ENCODE data around the gene NBAS.

The NBAS gene

GRCh38 chr2:15560988-15561573 lies at the start of gene NBAS:
TSS of gene NBAS (minus strand) at chr2:15561334. CDS start at chr2:15561304, 30 bp downstream.
- DNase-seq (ENCODE audit: low read depth in 2 of 3, low spot score in 2 of 3): peak; percentile 44 to 49 (median 48)

- DNase-seq (ENCODE audit: low read depth in 2 of 3, low spot score in 2 of 3): no peak
These were observed 49.4 kb upstream of the NBAS start for GRCh38 chr2:15610430-15610952.

- DNase-seq (ENCODE audit: low read depth in 2 of 3, low spot score in 2 of 3): no peak
These were observed 48.4 kb upstream of the NBAS start for GRCh38 chr2:15609341-15610042.

- DNase-seq (ENCODE audit: low read depth in 2 of 3, low spot score in 2 of 3): no peak
These were observed 47.2 kb upstream of the NBAS start for GRCh38 chr2:15608392-15608761.

- DNase-seq (ENCODE audit: low read depth in 2 of 3, low spot score in 2 of 3): no peak
These were observed 46.7 kb upstream of the NBAS start for GRCh38 chr2:15607709-15608391.

GRCh38 chr2:15606481-15607441 lies 45.6 kb upstream of the NBAS start:
- DNase-seq (ENCODE audit: low read depth in 2 of 3, low spot score in 2 of 3): no peak

- DNase-seq (ENCODE audit: low read depth in 2 of 3, low spot score in 2 of 3): no peak
These were observed 44.6 kb upstream of the NBAS start for GRCh38 chr2:15605721-15606120.

- no peak for DNase-seq (ENCODE audit: low read depth in 2 of 3, low spot score in 2 of 3)
These were observed 42.8 kb upstream of the NBAS start for GRCh38 chr2:15603948-15604347.

GRCh38 chr2:15603044-15603765 lies 42.1 kb upstream of the NBAS start:
- DNase-seq (ENCODE audit: low read depth in 2 of 3, low spot score in 2 of 3): no peak

- DNase-seq (ENCODE audit: low read depth in 2 of 3, low spot score in 2 of 3): no peak
These were observed 41.3 kb upstream of the NBAS start for GRCh38 chr2:15602393-15602792.

GRCh38 chr2:15601681-15602080 lies 40.5 kb upstream of the NBAS start:
- DNase-seq (ENCODE audit: low read depth in 2 of 3, low spot score in 2 of 3): no peak

GRCh38 chr2:15599994-15600393 lies 38.9 kb upstream of the NBAS start:
- DNase-seq (ENCODE audit: low read depth in 2 of 3, low spot score in 2 of 3): no peak

- DNase-seq (ENCODE audit: low read depth in 2 of 3, low spot score in 2 of 3): no peak
These were observed 35.8 kb upstream of the NBAS start for GRCh38 chr2:15596968-15597367.

GRCh38 chr2:15596350-15596749 lies 35.2 kb upstream of the NBAS start:
- no peak for DNase-seq (ENCODE audit: low read depth in 2 of 3, low spot score in 2 of 3)

GRCh38 chr2:15595936-15596335 lies 34.8 kb upstream of the NBAS start:
- DNase-seq (ENCODE audit: low read depth in 2 of 3, low spot score in 2 of 3): no peak

- no peak for DNase-seq (ENCODE audit: low read depth in 2 of 3, low spot score in 2 of 3)
These were observed 34.3 kb upstream of the NBAS start for GRCh38 chr2:15595342-15595905.

GRCh38 chr2:15594291-15595256 lies 33.4 kb upstream of the NBAS start:
- DNase-seq (ENCODE audit: low read depth in 2 of 3, low spot score in 2 of 3): no peak

- DNase-seq (ENCODE audit: low read depth in 2 of 3, low spot score in 2 of 3): no peak
These were observed 32.2 kb upstream of the NBAS start for GRCh38 chr2:15593327-15593705.
